Measurements from ENCODE around the gene RRH.

GRCh38 chr4:109846395-109847098 is 18.8 kb downstream of the RRH start:
- TF ChIP-seq EZH2 (IDR thresholded peaks at IDR 0.05) (no peak), POLR2AphosphoS5 (IDR thresholded peaks at IDR 0.05; ENCODE audit: borderline replicate concordance, low read depth, low read length) (no peak), FOXP2 (optimal IDR thresholded peaks at IDR 0.05; ENCODE audit: control extremely low read depth, extremely low read length, insufficient read depth) (no peak)

All from SK-N-MC (cell line).